Central memory CD8-positive, alpha-beta T cell (primary cell): ENCODE results near the gene DENND1A.
A peak's percentile ranks its signal among the peaks of the same experiment; 100 is the strongest.
"Not testable (repeated sequence)": the region's sequence is repeated elsewhere in the genome, so short reads cannot be mapped to it uniquely, and the experiment has no call there.

Experiments used
- ATAC-seq: fragments of 150-1000 bp; cut with Tn5 transposase; replicated peaks from 2 replicates; pipeline ENCODE4 v1.10.0; 2022; ENCODE audit warnings: mild to moderate bottlenecking, moderate FRiP score, moderate number of reproducible peaks; ENCODE audit not compliant: poor library complexity, severe bottlenecking; ENCODE audit errors: extremely low read depth
- DNase-seq, 2 donors: peaks; one replicate each; pipeline ENCODE4 v3.0.0; 2021; ENCODE audit warnings: low spot score in 2 of 2
- H3K27ac Mint-ChIP-seq: one replicate; pipeline ENCODE4 v1.8.0; 2022; ENCODE audit warnings: low read depth, mild to moderate bottlenecking, moderate library complexity, mixed read lengths
- H3K27me3 Mint-ChIP-seq: one replicate; pipeline ENCODE4 v1.8.0; 2022; ENCODE audit warnings: mixed read lengths
- H3K36me3 Mint-ChIP-seq: one replicate; pipeline ENCODE4 v1.8.0; 2022; ENCODE audit warnings: mild to moderate bottlenecking, moderate library complexity, mixed read lengths; ENCODE audit not compliant: insufficient read depth
- H3K4me1 Mint-ChIP-seq: one replicate; pipeline ENCODE4 v1.8.0; 2022; ENCODE audit warnings: mixed read lengths
- H3K4me3 Mint-ChIP-seq: one replicate; pipeline ENCODE4 v1.8.0; 2022; ENCODE audit warnings: mild to moderate bottlenecking, moderate library complexity, mixed read lengths
- H3K9me3 Mint-ChIP-seq: one replicate; pipeline ENCODE4 v1.8.0; 2022; ENCODE audit warnings: mixed read lengths

Gene DENND1A

DNA sequence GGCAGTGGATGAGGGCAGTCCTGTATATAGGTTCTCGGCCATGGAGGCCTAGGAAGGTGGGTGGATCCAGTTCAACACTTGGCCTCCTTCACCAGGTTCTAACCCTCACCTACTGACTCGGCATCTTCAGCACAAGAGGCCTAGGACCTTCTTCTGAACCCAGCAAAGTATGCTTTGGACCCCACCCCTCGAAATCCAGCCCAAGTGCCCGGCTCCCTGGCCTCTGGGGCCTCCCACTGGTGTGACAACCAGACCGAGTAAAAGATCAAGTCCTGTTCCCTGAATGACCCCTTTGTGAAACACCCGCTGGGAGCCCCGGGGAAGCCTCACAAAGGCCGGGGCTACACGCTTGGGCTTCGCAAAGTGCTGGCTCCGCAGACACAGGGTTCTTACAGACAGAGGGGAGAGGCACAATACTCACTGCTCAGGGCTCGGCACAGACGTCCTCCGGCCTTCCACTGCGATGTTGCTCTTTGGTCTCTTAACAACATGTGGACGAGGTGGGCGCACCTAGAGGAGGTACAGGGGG is 526.9 kb downstream of the DENND1A start:
- peaks cover 7% of the 10 kb centered on the region for H3K4me1 Mint-ChIP-seq
- ATAC-seq (no peak), DNase-seq (no peak)
- H3K27me3 Mint-ChIP-seq, result no peaks in the 10 kb centered on the region
- H3K4me3 Mint-ChIP-seq, result no peak overlapping the region
- H3K9me3 Mint-ChIP-seq, result no peaks in the 10 kb centered on the region
- peaks cover 1% of the 10 kb centered on the region for H3K36me3 Mint-ChIP-seq
- H3K27ac Mint-ChIP-seq, result no peak overlapping the region

- no peaks in the 10 kb centered on the region for H3K27me3 Mint-ChIP-seq
- no peaks in the 10 kb centered on the region for H3K9me3 Mint-ChIP-seq
- H3K4me1 Mint-ChIP-seq, result peaks cover 7% of the 10 kb centered on the region
- DNase-seq, result no peak
- ATAC-seq, result no peak
- H3K27ac Mint-ChIP-seq, result no peak overlapping the region
- H3K36me3 Mint-ChIP-seq, result peaks cover 1% of the 10 kb centered on the region
- no peak overlapping the region for H3K4me3 Mint-ChIP-seq
These were observed 527.9 kb downstream of the DENND1A start for GRCh38 chr9:123401879-123402513.

- Mint-ChIP-seq H3K9me3 (no peaks in the 10 kb centered on the region), H3K36me3 (peaks cover 1% of the 10 kb centered on the region), H3K4me1 (no peaks in the 10 kb centered on the region), H3K4me3 (no peak overlapping the region), H3K27ac (no peak overlapping the region), H3K27me3 (no peaks in the 10 kb centered on the region)
- ATAC-seq, result no peak
- no peak for DNase-seq
These were observed 528.9 kb downstream of the DENND1A start for GRCh38 chr9:123400926-123401503.

GRCh38 chr9:123399803-123400378 is 530.0 kb downstream of the DENND1A start:
- Mint-ChIP-seq H3K4me3 (no peak overlapping the region), H3K4me1 (no peaks in the 10 kb centered on the region), H3K27me3 (no peaks in the 10 kb centered on the region), H3K36me3 (peaks cover 1% of the 10 kb centered on the region), H3K27ac (no peak overlapping the region), H3K9me3 (no peaks in the 10 kb centered on the region)
- no peak for DNase-seq
- no peak for ATAC-seq

DNA sequence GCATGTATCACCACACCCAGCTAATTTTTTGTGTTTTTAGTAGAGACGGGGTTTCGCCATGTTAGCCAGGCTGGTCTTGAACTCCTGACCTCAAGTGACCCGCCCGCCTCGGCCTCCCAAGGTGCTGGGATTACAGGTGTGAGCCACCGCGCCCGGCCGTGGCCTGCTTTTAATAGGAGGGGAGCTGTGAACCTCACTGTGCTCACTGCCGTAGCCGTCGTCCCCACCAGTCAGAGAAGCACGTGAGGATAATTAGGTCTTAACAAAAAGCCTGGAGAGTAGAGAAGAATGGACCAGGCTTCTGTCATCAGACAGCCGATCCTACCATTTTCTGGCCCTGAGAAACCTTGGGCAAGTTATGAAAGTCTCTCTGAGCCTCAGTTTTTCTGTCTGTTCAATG is 531.0 kb downstream of the DENND1A start:
- H3K27me3 Mint-ChIP-seq, H3K27ac Mint-ChIP-seq, H3K36me3 Mint-ChIP-seq, H3K9me3 Mint-ChIP-seq, H3K4me3 Mint-ChIP-seq, H3K4me1 Mint-ChIP-seq, ATAC-seq, DNase-seq: not testable (repeated sequence)

DNA sequence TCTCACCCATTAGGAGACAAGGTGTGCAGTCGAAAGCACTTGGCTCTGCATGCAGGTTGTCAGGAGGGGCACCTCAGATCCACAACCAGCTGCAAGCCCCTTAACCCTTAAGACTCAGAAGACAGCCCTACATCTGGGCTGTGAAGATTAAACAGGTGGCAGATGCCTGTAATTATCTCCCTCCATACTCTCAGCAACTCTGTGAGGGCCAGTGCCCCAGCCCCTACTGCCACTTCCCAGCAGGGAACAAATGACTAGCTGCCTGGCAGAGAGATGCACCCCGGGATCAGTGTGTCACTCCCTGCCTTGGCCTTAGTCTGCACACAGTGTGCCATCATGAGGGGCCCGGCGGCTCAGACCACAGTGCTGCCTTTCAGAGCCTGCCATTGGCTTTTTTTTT is 532.0 kb downstream of the DENND1A start:
- H3K4me3 Mint-ChIP-seq, result no peak overlapping the region
- H3K4me1 Mint-ChIP-seq, result no peaks in the 10 kb centered on the region
- DNase-seq (no peak), ATAC-seq (no peak)
- H3K27me3 Mint-ChIP-seq, result no peaks in the 10 kb centered on the region
- no peaks in the 10 kb centered on the region for H3K9me3 Mint-ChIP-seq
- H3K27ac Mint-ChIP-seq, result no peak overlapping the region
- peaks cover 1% of the 10 kb centered on the region for H3K36me3 Mint-ChIP-seq

GRCh38 chr9:123395689-123396511 is 534.0 kb downstream of the DENND1A start:
- no peaks in the 10 kb centered on the region for H3K9me3 Mint-ChIP-seq
- no peaks in the 10 kb centered on the region for H3K4me1 Mint-ChIP-seq
- no peak overlapping the region for H3K4me3 Mint-ChIP-seq
- ATAC-seq, result no peak
- H3K27me3 Mint-ChIP-seq, result no peaks in the 10 kb centered on the region
- H3K36me3 Mint-ChIP-seq, result peaks cover 2% of the 10 kb centered on the region
- DNase-seq, result no peak
- H3K27ac Mint-ChIP-seq, result no peak overlapping the region

DNA sequence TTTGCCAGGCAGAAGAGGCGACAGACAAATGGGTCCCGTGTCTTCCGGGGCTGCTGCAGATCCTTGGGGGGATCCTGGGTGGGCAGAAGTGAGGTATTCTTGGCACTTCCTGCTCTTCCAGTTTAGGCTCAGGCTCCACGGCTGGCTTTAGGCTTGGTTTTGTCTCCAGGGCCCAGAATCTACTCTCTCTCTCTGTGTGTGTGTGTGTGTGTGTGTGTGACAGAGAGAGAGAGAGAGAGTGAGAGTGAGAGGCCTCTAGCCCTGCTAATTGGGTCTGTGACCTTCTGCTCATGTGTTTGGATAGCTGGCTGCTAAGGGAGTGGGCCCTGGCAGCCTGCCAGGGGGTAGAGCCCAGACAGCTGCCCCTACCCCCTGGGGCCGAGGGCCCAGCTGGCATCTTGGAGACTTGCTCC is 534.6 kb downstream of the DENND1A start:
- ATAC-seq (no peak), DNase-seq (no peak)
- no peaks in the 10 kb centered on the region for H3K27me3 Mint-ChIP-seq
- H3K9me3 Mint-ChIP-seq, result no peaks in the 10 kb centered on the region
- no peaks in the 10 kb centered on the region for H3K4me1 Mint-ChIP-seq
- H3K27ac Mint-ChIP-seq, result no peak overlapping the region
- no peak overlapping the region for H3K4me3 Mint-ChIP-seq
- H3K36me3 Mint-ChIP-seq, result peaks cover 5% of the 10 kb centered on the region

- no peak for ATAC-seq
- Mint-ChIP-seq H3K27me3 (no peaks in the 10 kb centered on the region), H3K4me1 (no peaks in the 10 kb centered on the region), H3K27ac (peak overlapping the region; percentile 62), H3K4me3 (no peak overlapping the region), H3K9me3 (no peaks in the 10 kb centered on the region), H3K36me3 (peaks cover 5% of the 10 kb centered on the region)
- DNase-seq, result no peak
These were observed 535.4 kb downstream of the DENND1A start for GRCh38 chr9:123394291-123395235.

- H3K27ac Mint-ChIP-seq, result no peak overlapping the region
These were observed 537.1 kb downstream of the DENND1A start for GRCh38 chr9:123392802-123393201.

GRCh38 chr9:123391946-123392345 is 538.0 kb downstream of the DENND1A start:
- H3K36me3 Mint-ChIP-seq, result peaks cover 5% of the 10 kb centered on the region
- no peaks in the 10 kb centered on the region for H3K27me3 Mint-ChIP-seq
- H3K9me3 Mint-ChIP-seq, result no peaks in the 10 kb centered on the region
- H3K27ac Mint-ChIP-seq, result no peak overlapping the region
- no peaks in the 10 kb centered on the region for H3K4me1 Mint-ChIP-seq
- ATAC-seq (no peak), DNase-seq (no peak)
- H3K4me3 Mint-ChIP-seq, result no peak overlapping the region

More at GRCh38 chr9:123392802-123393201, 537.1 kb downstream of the DENND1A start:
- no peaks in the 10 kb centered on the region for H3K9me3 Mint-ChIP-seq
- H3K27me3 Mint-ChIP-seq, result no peaks in the 10 kb centered on the region
- no peak overlapping the region for H3K4me3 Mint-ChIP-seq
- ATAC-seq (no peak), DNase-seq (no peak)
- peaks cover 5% of the 10 kb centered on the region for H3K36me3 Mint-ChIP-seq
- no peaks in the 10 kb centered on the region for H3K4me1 Mint-ChIP-seq

- H3K4me3 Mint-ChIP-seq, result no peak overlapping the region
- H3K9me3 Mint-ChIP-seq, result no peaks in the 10 kb centered on the region
- no peak for ATAC-seq
- H3K36me3 Mint-ChIP-seq, result peaks cover 5% of the 10 kb centered on the region
- DNase-seq, result no peak
- H3K27ac Mint-ChIP-seq, result no peak overlapping the region
- no peaks in the 10 kb centered on the region for H3K4me1 Mint-ChIP-seq
- no peaks in the 10 kb centered on the region for H3K27me3 Mint-ChIP-seq
These were observed 538.7 kb downstream of the DENND1A start for GRCh38 chr9:123391233-123391632.
